Superior temporal gyrus (tissue), 1 donor: ENCODE results near the gene PPAN.

Experiments used
- DNase-seq: peaks from one replicate; pipeline ENCODE4 v3.0.0-alpha.2; 2016; ENCODE audit errors: extremely low spot score

PPAN gene

DNA sequence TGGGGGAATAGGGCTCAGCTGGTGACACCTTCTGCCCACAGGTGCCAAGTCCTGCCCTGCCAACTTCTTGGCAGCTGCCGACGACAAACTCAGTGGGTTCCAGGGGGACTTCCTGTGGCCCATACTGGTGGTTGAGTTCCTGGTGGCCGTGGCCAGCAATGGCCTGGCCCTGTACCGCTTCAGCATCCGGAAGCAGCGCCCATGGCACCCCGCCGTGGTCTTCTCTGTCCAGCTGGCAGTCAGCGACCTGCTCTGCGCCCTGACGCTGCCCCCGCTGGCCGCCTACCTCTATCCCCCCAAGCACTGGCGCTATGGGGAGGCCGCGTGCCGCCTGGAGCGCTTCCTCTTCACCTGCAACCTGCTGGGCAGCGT, 7.4 kb downstream of the PPAN start:
- DNase-seq, result no peak

DNA sequence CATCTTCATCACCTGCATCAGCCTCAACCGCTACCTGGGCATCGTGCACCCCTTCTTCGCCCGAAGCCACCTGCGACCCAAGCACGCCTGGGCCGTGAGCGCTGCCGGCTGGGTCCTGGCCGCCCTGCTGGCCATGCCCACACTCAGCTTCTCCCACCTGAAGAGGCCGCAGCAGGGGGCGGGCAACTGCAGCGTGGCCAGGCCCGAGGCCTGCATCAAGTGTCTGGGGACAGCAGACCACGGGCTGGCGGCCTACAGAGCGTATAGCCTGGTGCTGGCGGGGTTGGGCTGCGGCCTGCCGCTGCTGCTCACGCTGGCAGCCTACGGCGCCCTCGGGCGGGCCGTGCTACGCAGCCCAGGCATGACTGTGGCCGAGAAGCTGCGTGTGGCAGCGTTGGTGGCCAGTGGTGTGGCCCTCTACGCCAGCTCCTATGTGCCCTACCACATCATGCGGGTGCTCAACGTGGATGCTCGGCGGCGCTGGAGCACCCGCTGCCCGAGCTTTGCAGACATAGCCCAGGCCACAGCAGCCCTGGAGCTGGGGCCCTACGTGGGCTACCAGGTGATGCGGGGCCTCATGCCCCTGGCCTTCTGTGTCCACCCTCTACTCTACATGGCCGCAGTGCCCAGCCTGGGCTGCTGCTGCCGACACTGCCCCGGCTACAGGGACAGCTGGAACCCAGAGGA, 7.9 kb downstream of the PPAN start:
- DNase-seq, result no peak

DNA sequence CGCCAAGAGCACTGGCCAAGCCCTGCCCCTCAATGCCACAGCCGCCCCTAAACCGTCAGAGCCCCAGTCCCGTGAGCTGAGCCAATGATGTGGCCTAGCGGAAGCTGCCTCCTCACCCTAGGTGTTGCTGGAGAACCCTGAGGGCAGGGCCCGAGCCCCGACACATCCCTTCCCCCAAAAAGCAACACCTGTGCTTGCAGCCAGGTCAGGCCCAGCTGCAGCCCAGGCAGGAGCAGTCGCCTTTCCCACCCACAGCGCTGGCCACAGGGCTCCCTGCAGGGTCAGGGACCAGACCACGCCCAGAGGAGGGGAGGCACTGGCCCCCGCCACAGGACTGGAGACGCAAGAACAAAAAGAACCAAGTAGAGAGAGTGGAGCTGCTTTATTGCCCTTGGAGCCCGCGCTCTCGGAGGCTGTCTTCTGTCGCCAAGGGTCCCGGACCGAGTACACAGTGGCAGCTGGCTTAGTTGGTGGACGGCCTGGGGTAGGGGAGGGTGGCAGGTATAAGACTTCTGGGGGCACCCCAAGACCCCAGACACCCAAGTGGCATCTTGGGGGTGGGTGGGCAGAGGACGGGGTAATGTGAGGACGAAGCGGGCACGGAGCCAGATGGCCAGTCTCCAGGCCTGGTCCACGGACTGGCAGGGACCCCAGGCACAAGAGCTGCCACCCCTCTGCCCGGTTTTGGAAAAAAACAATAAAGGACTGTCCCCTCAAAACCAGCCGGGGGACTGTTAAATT, 8.7 kb downstream of the PPAN start:
- no peak for DNase-seq

DNA sequence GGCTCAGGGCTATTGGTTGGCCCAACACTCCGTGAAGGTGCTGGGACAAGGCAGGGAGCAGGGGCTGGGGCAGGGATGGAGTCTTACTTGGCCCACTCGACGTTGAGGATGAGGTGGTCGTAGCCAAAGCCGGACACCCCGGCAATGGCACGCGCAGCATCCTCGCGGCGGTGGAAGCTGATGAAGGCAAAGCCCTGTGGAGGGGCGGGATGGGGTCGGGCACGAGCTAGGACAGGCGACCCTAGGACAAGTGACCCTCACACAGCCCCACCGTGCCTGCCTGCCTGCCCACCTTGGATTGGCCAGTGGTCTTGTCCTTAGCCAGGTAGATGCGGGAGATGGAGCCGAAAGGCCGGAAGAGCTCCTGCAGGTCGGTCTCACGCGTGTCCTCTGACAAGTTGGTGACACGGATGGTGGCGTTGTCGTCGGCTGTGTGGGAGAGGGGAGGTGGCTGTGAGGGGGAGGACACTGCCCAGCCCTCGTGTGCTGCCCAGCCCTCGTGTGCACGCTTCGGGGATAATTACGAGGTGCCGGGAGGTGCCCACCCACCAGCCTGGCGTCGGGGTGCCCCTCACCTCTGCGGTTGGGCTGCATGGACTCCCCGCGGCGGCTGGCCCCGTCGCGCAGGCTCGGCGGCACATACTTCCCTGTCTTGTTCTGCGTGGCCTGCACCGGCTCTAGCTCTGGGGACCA, 9.4 kb downstream of the PPAN start:
- no peak for DNase-seq

DNA sequence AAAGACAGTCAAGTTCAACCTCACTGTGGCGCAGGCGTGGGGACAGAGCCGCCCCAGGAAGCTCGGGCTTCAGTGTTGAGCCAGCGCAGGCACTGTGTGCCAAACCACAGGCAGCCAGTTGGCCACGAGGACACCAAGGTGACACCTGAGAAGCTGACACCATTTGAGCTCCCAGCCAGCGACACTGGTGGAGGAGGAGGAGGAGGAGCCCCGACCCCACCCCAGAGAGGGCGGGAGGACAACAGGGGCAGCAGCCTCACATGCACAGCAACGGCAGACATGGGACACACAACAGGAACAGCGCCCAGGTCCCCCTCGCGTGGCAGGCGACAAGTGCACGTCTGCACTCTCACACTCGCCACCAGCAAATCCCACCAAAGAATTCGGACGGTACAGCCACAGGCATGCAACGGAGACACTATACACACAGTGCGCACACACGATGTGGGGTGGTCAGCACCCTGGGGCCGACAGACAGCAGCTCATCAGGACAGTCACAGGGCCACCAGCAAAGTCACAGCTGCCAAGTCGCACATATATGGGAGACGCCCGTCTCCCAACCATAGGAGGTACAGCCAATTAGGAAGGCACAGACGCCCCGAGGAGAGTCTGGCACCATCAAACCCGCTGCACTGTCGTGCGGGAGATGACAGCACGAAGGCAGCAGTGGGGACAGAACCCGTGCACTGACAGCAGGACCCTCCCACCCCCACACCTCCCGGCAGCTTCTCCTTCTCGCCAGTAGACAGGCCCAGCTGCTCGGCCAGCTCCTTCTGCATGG, 10.1 kb downstream of the PPAN start:
- no peak for DNase-seq

DNA sequence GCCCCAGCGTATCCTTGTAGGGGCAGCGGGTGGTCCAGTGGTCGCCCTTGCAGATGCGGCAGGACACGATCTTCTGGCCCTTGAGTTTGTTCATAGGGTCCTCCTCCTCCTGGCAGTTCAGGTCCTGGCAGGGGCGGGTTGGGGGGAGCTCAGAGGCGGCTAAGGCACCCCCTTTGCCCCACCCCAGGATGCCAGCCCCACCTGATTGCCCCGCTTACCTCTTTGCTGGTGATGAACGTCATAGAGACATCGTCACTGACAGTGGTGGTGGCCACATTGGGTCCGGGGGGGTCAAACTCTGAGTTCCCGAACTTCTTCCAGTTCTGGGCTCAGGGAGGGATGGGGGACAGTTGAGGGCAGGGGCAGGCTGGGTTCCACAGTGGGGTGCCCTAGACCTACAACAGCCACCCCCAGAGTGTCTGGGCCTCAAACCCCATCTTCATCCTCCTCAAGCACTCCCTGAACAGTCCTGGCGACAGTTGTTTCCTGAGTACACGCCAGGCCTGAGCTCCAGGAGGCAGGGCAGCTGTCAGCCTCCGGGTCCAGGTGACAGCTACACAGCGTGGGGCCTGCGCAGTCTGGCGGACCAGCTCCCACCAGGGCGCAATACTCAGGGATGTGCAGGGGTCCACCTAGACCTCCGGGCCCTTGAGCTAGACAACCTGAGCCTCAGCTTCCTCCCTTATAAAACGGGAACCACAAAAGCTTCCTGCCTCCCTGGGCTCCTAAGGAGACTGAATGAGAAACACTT, 10.9 kb downstream of the PPAN start:
- no peak for DNase-seq

DNA sequence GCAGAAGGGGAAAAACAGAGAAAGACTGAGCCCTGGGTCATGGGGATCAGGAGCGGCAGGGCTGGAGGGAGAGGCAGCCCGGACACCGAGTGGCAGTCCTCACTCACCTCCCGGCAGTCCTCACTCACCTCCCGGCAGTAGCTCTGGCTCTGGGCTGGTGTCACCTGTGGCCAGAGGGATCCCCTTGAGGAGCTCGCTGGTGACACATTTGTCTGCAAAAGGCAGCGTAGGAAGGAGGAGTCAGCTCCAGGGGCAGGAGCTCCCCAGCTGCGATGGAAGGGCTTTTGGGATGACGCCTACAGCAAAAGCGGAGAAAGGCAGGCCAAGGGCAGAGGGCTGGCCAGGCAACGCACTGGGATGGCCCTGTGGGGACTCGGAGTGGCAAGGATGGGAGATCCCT, 12.8 kb downstream of the PPAN start:
- no peak for DNase-seq

DNA sequence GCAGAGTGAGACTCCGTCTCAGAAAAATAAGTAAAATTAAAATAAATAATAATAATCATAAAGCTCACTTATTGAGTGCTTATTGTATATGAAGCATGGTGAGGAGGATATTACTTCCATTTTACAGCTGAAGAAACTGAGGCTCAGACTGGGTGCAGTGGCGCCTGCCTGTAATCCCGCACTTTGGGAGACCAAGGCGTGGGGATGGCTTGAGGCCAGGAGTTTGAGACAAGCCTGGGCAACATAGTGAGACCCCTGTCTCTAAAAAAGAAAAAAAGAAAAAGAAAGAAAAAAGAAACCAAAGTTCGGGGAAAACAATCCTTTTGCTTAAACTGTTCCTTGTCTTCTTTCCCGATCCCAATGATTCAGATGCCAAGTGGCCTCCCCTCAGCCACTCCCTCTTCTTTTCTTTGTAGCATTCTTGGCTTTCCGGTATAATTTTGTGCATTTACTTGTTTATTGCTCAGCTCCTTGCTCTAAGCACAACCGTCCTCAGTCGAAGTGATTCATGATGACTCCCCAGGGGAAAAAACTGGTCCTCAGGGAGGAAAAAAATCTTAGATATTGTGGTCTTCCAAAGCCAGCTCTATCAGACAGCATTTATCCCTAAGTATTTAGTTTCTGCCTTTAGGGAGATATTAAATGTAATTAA, 14.5 kb downstream of the PPAN start:
- DNase-seq, result no peak

DNA sequence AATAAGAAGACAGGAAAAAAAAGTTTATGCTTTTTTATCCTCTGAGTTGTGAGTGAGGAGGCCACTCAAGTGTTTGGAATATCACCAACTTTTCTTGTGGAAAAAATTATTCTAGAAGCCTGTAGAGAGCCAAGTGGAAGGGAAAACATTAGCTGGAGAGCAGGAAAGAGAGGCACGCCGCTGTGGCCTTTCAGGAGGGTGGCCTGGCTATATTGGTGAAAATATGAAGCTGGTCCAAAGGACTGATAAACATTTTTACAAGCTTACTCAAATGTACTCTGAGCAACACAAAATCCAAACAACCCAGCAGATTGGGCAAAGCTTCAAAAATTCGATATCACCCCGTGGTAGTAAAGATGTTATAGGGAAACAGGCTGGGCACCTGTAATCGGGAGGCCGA, 15.9 kb downstream of the PPAN start:
- no peak for DNase-seq

DNA sequence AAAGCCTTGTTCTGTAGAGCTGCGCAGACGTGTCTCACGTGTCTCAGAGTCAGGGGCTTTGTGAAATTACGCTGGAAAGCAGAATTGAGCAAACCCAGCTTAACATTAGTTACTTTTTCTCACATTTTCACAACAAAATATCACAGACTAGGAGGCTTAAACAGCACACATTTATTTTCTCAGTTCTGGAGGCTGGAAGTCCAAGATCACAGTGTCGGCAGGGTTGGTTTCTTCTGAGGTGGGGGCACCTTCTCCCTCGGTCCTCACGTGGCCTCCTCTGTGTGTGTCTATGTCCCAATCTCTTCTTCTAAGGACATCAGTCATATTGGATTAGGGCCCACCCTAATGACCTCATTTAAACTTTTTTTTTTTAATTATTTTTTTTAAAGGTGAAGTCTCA, 18.3 kb downstream of the PPAN start:
- DNase-seq, result no peak

DNA sequence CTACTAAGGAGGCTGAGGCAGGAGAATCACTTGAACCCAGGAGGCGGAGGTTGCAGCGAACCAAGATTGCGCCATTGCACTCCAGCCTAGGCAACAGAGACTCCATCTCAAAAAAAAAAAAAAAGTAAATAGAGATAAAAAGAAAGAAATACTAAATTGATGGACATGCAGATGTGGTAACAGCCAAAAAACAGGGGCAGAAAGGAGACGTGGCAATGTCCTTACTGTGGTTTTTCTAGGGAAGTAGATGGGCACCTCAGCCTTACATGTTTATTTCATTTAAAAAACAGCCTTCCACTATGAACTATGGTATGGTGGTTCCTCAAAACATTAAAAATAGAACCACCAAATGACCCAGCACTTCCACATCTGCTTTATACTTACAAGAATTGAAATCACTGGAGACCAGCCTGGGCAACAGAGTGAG, 20.1 kb downstream of the PPAN start:
- no peak for DNase-seq

DNA sequence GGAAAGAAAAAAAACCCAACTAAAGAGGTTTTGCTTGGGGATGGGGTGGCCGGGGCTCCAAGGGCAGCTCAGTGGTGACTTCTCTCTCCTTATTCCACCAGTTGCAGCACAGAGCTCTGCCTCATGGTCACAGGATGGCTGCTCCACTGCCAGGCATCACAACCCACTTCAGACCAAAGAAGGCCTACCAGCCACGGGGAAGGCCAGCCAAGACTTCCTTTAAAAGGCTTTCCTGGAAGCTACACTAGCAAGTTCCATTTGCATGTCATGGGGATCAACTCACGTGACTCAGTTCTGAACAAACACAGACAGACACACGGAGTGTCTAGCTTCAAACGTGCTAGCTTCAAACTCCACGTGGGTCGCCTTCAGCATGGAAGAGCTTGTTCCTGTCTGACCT, 26.7 kb downstream of the PPAN start:
- no peak for DNase-seq

DNA sequence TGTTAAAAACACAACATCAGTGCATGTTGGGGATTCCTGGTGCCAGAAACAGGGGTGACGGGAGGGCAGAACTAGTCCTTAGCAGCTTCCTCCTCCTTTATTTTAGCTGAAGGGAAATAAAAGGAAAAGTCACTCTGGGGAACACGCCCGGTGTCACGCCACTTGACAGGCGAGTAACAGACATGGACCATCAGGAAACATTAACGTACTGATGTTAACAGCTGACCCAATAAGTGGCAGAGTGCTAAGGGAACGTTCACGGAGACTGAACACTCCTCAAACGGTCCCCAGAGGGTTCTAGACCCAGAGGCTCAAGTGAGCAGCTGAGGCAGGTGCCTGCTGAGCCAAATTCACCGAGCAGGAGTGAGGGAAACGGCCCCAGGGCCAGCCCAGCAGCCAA, 27.4 kb downstream of the PPAN start:
- no peak for DNase-seq

DNA sequence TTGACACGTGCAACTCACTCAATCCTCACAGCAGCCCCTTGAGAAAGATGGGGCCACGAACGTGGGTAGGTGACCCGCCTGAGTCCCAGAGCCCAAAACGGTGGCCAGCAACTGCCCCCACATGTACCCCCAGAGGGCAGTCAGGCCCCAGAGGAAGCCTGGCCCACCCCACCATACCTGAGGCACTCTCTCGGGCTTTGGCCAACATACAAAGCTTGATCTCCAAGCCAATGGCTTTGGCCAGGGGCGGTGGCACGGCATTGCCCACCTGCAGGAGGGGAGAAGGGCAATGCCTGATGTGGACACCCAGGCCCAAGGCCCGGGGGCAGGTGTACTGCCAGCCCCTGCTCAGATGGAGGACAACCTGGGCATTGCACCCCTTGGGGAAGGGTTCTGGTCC, 27.9 kb downstream of the PPAN start:
- no peak for DNase-seq

DNA sequence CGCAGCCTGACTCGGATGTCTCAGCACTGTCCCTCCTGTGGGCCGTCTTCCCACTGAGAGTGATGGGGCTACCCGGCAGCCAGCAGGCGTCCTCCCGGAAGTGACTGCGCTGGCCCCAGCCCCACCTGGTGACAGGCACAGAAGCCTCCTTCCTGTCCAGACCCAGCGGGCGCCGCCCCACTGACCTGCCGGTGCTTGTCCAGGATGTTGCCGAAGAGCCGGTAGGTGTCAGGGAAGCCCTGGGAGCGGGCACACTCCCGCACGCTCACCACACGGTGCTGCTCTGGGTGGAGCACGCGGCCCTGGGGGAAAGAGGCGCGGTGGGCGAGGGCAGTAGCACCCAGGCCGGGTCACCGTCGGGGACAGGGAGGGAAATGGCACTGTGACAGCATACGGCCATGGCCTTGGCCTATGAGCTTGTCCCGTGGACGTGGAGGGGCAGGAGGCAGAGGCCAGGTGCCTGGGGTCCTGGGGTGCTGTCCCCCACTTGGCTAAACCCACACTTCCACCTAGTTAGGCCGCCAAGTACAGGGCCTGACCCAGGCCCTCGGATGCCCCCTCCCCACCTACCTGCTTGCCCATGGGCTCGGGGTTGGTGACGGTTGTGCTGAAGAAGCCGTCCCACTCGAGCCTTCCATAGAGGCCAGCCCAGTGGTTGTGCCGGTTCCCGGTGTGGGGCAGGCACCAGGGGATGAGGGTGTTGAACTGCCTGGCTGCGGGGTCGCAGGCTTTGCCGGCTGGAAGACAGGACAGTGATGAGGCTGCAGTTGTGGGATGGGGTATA, 29.6 kb downstream of the PPAN start:
- DNase-seq, result no peak

DNA sequence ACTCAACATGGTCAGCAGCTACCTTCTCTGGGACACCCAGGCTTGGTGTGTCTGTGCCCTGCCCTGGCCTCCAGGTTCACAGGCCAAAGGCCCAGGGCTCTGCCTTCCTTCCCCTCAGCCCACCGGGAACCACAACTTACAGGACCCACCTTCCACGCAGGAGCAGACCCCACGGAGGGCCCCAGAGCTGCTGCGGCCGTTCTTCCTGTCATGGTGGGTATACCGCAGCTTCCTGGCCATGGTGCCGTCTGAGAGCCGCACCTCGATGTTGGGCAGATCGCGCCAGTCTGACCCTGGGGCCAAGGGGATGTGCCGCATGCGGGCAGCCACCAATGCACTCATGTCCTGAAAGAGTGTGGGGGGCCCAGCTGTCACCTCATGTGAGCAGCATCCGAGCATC, 30.8 kb downstream of the PPAN start:
- no peak for DNase-seq

DNA sequence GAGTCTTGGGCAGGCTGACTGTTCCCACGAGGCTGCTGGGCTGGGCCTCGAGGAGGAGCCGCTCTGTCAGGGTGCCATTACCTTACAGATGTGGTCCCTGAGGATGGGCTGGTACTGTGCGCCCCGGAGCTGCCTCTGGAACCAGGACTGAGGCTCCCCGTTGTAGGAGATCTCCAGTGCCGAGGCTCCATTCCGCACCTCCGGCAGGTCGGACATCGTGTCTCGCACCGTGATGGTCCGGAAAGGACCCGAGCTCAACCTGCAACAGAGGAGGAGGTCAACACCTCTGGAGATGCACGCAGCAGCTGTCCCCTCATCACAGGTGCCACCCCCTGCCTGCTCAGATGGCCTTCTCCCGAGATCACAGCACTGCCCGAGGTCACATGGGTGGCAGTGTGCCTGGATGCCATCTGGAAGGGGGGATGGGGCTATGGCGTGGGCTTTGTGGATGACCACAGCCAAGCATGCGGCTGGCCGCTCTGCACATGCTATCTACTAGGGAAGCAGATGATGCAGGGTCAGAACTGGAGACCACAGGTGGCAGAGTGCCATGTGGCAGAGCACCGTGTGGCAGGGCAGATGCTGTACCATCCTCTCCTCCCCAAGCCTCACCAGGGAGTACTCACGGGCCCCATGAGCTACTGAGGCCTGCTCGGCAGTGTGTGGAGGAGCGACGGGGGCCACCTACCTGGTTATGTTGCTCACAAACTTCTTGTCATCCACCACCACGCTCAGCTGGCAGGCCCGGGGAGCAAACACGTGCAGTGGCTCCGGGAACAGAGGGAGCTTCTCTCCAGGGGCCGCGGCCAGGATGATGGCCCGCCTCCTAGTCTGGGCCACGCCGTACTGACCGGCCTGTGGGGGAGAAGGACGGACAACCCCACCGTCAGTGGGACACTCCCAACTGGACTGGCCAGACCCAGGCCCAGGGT, 31.9 kb downstream of the PPAN start:
- peak; percentile 76 for DNase-seq

DNA sequence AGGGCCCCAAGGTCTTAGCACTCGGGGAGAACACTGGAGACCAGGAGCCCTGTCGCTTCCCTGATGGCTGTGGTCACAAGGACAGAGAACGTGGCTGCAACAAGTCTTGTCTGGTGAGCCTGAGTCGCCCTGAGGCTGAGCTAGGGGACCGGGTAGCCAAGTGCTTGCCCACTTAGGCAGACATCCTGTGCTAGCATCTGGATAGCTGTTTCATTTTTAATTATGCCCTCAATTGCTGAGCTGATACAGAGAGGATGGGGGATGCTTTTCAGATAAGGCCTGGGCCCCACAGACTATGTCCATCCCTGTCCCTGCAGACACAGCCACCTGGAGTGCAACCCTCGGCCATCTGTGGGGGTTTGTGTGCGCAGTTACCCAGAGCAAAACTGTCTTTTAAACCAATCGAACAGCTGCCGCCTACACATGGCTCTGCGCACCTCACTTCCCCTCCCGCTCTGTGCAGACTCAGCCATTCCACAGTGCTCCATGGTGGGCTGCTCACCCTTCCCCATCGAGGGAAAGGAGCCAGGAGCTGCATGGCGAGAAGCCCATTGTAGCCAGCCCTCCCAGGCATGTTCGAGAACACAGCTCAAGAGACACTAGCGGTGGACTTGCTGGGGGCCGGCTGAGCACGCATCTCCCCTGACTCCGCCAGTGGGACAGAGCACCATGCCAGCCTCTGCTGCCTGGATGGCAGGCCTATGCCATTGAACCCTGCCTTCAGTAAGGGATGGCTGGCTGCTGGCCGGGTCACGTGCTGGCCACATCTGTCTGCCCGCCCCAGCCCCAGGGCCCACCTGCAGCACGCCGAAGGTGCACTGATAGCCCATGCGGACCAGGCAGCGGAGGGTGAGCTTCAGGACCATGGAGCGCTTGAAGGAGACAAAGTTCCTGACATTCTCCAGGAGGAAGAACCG, 33.0 kb downstream of the PPAN start:
- DNase-seq, result no peak
